SK-N-DZ (cell line): Measurements from ENCODE around the gene TBX10. TPM values are rescaled to one million over a fixed set of nuclear protein-coding genes. Genes with fewer than 3 reads are reported as not detected.
"Not testable (repeated sequence)": the region's sequence is repeated elsewhere in the genome, so short reads cannot be mapped to it uniquely, and the experiment has no call there.

ENCODE experiments used
- DNase-seq: peaks from one replicate; pipeline ENCODE4 v3.0.0-alpha.2; 2015; ENCODE audit warnings: low spot score
- polyA plus RNA-seq, 2 experiments: library from polyadenylated mRNA; depleted of rRNA; stranded (reverse); fragments of >200 nt; gene quantifications; 2 replicates each; pipeline ENCODE4 v1.2.3, GENCODE V29; 2014

TBX10 gene
- polyA plus RNA-seq (2014; cell fraction: cytosol; rRNA removed), result not detected in 2 replicates
- not detected in 2 replicates for polyA plus RNA-seq (2014; cell fraction: nucleus; rRNA removed)

- no peak for DNase-seq
Measured at GRCh38 chr11:67639438-67639859, at the start of gene TBX10. TBX10 (minus strand) TSS chr11:67639763; CDS start chr11:67639472, 291 bp downstream.

GRCh38 chr11:67689178-67689577 lies 49.6 kb upstream of the TBX10 start:
- DNase-seq, result no peak

- no peak for DNase-seq
Measured at GRCh38 chr11:67687986-67688385, 48.4 kb upstream of the TBX10 start.

- DNase-seq, result not testable (repeated sequence)
Measured at GRCh38 chr11:67685641-67686332, 46.2 kb upstream of the TBX10 start.

- DNase-seq, result not testable (repeated sequence)
Measured at GRCh38 chr11:67682126-67683034, 42.8 kb upstream of the TBX10 start.

- no peak for DNase-seq
Measured at GRCh38 chr11:67680696-67681470, 41.3 kb upstream of the TBX10 start.

GRCh38 chr11:67675058-67675747 lies 35.6 kb upstream of the TBX10 start:
- DNase-seq, result no peak

- DNase-seq, result no peak
Measured at GRCh38 chr11:67674442-67674871, 34.9 kb upstream of the TBX10 start, which contains the start of gene ALDH3B2. ALDH3B2 (minus strand) TSS chr11:67674623; CDS start chr11:67666935, 7,688 bp downstream.

- DNase-seq, result no peak
Measured at GRCh38 chr11:67673902-67674301, 34.3 kb upstream of the TBX10 start.

GRCh38 chr11:67673358-67673757 lies 33.8 kb upstream of the TBX10 start:
- no peak for DNase-seq

- no peak for DNase-seq
Measured at GRCh38 chr11:67671211-67671520, 31.6 kb upstream of the TBX10 start.

- DNase-seq, result no peak
Measured at GRCh38 chr11:67670316-67671210, 31.0 kb upstream of the TBX10 start.

- no peak for DNase-seq
Measured at GRCh38 chr11:67668192-67668551, 28.6 kb upstream of the TBX10 start.

- DNase-seq, result no peak
Measured at GRCh38 chr11:67667490-67668191, 28.1 kb upstream of the TBX10 start.

- DNase-seq, result no peak
Measured at GRCh38 chr11:67666676-67667489, 27.3 kb upstream of the TBX10 start.

GRCh38 chr11:67666303-67666645 lies 26.7 kb upstream of the TBX10 start:
- no peak for DNase-seq

- no peak for DNase-seq
Measured at GRCh38 chr11:67665541-67666302, 26.2 kb upstream of the TBX10 start.
